ENCODE measurements around the gene MON2.
"Not testable (repeated sequence)": the region's sequence is repeated elsewhere in the genome, so short reads cannot be mapped to it uniquely, and the experiment has no call there.

MON2 gene

GRCh38 chr12:62481843-62482540, 15.4 kb downstream of the MON2 start:
- DNase-seq = no peak

GRCh38 chr12:62482769-62483168, 16.1 kb downstream of the MON2 start:
- no peak for DNase-seq

DNA sequence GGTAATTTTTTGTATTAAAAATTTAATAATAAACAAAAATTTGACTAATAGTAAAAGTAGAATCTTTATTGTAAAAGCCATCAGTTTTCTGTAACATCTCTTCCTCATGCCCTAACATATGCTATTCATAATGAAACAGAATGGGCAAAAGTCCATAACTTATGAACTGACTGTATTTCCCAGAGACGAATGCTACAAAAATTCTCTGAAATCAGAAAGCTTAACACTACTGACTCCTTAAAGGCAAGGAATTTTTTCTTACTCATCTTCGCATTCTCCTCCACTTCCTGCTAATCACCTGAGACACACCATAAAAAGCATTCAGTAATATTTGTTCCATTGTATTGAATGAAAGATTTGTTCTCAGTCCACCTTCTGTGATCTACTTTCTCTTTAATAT, 17.6 kb downstream of the MON2 start:
- DNase-seq = no peak

- DNase-seq = no peak
Observed at GRCh38 chr12:62505786-62506185, 39.2 kb downstream of the MON2 start.

DNA sequence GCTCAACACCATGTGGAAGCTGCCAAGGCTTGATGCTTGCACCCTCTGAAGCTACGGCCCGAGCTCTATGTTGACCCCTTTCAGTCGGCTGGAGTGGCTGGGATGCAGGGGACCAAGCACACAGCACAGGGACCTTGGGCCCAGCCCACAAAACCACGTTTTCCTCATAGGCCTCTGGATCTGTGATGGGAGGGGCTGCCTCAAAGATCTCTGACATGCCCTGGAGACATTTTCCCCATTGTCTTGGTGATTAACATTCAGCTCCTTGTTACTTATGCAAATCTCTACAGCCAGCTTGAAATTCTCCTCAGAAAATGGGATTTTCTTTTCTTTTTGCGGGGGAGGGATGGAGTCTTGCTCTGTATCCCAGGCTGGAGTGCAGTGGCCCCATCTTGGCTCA, 46.3 kb downstream of the MON2 start:
- DNase-seq = no peak

DNA sequence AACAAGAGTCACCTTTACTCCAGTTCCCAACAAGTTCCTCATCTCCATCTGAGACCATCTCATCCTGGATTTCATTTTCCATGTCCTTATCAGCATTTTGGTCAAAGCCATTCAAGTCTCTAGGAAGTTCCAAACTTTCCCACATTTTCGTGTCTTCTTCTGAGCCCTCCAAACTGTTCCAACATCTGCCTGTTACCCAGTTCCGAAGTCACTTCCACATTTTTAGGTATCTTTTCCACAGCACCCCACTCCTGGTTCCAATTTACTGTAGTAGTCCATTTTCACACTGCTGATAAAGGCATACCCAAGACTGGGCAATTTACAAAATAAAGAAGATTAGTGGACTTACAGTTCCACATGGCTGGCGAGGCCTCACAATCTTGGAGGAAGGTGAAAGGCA, 47.5 kb downstream of the MON2 start:
- DNase-seq = not testable (repeated sequence)

DNA sequence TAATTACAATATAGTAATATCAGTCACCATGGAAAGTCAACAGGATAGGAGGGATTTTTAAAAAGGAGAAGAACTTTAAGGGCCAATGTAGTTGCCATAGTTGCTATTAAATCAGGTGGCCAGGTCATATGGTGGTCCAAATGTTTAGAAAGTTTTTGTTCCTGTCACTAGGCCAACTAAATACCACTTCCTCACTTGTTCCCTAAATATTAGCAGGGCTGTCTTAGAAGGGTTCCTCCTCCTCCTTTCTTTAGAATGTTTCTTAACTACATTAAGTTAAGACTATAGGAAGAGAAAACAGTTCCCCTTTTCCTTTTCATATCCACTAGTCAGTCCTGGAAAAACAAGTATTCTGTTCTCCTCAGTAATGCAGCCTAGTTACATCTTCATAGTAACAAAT, 50.3 kb downstream of the MON2 start:
- no peak for DNase-seq

DNA sequence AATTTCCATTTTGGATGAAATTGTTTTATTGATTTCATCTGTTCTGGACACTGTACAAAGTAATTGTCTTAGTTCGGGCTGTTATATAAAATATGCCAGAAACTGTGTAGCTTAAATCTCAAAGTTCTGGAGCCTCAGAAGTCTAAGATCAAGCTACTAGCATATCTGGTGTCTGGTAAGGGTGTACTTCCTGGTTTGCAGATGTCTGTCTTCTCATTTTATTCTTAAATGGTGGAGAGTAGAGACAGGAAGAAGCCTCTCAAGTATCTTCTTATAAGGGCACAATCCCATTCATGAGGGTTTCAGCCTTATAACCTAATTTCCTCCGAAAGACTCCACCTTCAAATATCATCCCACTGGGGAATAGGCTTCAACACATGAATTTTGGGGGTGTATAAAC, 51.3 kb downstream of the MON2 start:
- DNase-seq = no peak

DNA sequence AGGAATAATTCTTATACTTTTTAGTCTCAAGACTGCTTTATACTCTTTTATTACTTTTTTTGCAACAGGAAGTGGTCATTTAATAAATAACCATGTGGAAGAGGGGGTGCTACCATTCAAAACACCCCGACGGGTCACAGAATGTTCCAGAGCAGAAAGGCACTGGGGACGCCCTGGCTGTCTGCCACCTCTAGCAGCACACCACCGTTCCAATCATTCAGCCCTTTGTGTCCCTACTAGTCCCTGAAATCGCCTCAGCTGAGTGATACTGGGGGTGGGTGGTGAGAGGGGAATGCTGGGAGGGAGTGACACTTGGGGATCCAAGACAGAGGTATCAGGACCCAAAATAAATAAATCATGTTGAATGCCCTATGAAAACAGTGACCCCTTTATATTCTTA, 52.4 kb downstream of the MON2 start:
- DNase-seq = no peak

DNA sequence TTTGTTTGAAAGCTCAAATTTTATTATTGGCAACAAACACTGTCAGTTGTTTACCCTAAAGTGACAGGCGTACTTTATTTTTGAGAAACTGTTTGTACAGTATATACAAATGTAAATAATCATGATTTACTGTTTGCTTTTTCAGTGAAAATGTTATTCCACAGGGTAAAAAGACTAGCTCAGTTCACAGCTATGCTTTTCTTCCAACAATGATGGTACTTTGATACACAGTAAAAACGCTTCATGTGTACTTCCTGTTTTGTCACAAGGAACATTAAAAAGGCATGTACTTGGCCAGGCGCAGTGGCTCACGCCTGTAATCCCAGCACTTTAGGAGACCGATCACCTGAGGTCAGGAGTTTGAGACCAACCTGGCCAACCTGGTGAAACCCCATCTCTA, 53.7 kb downstream of the MON2 start:
- DNase-seq = no peak

- DNase-seq = no peak
Observed at GRCh38 chr12:62522984-62523383, 56.4 kb downstream of the MON2 start.

DNA sequence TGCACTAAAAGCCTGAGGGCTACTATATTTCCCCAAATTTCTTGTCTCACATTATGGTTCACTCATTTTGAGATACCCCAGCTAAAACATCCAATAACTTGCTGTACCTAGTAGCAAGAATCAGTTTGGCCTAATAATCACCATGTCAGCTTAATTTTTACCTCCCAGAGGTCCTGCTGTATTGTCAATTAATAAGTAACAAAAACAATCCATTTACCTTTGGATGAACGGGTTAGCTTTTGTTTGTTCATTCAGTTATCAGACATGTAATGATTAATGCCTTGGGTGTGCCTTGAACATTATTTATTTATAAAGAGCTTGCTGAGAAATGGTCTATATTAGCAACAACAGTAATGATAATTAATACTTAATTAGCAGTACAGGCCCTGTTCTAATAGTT, 57.0 kb downstream of the MON2 start:
- DNase-seq = no peak

GRCh38 chr12:62525271-62525670, 58.6 kb downstream of the MON2 start:
- DNase-seq = no peak

GRCh38 chr12:62530596-62530995, 64.0 kb downstream of the MON2 start:
- DNase-seq = no peak

GRCh38 chr12:62532333-62532732, 65.7 kb downstream of the MON2 start:
- no peak for DNase-seq

DNA sequence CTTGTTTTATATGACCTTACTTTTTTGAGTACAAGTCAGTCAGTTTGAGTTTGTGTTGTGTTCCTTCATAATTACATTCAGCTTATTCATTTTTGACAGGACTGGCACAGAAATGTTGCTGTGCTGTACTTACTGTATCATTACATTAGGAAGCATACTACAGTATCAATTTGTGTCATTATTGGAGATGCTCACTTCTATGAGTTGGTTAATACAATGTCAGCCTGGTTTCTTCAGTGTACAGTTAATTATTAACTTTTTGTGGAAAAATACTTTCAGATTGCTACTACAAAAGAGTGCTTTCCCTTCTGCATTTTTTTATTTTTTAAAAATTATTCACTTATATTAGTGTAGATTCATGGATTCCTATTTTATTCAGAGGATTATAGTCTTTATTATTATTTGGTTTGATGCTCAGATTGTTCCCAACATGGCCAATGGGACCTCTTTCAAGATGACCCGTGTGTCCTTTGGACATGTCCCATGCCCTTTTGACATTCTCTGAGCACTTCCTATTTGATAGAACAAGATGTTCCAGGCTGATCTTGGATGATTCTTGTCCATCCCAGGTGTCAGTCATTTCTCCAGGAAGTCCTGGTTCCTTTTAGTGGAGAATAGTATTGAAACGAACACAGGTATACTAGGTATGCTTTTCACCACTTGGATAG, 66.6 kb downstream of the MON2 start:
- no peak for DNase-seq

DNA sequence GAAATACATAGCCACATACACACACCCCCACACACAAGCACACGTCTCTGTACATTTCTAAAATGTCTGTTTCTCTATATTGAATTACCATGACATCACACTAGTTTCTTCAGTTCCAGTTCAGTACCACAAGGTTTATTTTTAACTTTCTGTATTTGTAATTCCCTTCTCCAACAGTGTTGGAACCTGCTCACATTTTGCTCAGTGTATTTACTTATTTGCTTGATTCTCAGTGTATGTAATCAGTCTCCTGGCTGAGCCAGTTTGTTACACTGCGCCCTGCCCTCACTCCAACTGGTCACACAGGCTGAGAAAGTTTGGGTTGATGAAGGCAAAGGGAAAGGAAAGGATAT, 67.1 kb downstream of the MON2 start:
- no peak for DNase-seq

GRCh38 chr12:62536546-62536945, 69.9 kb downstream of the MON2 start:
- DNase-seq = no peak

GRCh38 chr12:62537551-62537950, 70.9 kb downstream of the MON2 start:
- no peak for DNase-seq

- no peak for DNase-seq
Observed at GRCh38 chr12:62540354-62540753, 73.7 kb downstream of the MON2 start.

DNA sequence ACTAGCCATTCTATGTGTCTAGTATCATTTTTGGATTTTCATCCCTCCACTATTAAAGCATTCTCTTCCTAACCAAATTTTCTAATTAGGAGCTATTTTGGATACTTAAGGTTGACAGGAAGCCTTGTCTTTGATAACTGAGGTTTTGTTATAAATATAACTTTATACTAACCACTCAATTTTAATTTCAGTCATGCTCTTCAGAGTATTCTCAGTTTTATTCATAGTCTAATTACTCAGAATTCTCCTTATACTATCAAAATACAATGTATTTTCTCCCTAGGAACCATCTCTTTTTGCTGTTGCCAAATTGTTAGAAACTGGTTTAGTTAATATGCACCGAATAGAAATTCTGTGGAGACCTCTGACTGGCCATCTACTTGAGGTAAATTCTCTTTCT, 76.2 kb downstream of the MON2 start:
- no peak for DNase-seq

- DNase-seq = no peak
Observed at GRCh38 chr12:62543324-62543723, 76.7 kb downstream of the MON2 start.

DNA sequence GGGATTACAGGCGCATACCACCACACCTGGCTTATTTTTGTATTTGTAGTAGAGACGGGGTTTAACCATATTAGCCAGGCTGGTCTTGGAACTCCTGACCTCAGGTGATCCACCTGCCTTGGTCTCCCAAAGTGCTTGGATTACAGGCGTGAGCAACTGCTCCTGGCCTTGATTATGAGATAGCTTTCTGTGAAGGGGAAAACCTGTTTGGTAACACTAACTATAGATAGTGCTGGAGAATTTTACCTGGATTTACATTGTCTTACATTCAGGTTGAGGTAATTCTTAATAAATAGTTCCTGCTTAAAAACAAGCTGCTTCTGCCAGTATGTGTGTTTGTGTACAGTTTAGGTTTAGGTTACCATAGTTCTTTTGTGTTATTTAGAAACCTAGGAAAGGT, 77.1 kb downstream of the MON2 start:
- DNase-seq = no peak

DNA sequence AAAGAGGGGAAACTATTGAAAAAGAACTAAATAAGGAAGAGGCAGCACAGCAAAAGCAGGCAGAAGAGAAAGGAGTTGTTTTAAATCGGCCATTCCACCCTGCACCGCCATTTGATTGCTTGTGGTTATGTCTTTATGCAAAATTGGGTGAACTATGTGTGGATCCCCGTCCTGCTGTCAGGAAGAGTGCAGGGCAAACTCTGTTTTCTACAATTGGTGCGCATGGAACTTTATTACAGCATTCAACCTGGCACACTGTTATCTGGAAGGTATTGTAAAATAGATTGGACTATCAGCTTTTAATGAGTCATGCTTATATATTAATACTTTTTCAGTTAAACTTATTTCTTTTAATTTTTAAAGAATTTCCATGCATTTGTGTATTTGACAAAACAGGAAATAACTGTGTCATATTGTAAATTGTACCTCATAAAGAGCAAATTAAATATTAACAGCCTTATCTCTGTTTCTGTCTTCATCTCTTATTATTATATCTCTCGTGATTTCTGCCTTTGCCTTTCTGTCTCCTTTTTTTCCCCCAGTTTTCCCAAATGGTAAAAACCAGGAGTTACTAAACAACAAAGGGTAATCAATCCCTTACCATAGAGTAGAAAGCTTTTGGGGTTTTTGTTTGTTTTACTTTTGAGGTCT, 86.4 kb downstream of the MON2 start:
- DNase-seq = no peak

DNA sequence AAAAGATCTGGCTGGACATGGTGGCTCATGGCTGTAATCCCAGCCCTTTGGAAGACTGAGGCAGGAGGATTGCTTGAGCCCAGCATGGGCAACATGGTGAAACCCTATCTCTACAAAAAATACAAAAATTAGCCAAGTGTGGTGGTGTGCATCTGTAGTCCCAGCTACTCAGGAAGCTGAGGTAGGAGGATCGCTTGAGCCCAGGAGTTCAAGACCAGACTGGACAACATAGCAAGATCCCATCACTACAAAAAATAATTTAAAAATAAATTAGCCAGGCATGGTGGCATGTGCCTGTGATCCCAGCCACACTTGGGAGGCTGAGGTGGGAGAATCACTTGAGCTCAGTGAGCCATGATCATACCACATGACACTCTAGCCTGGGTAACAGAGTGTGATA, 92.7 kb downstream of the MON2 start:
- DNase-seq = not testable (repeated sequence)
